Heart left ventricle (tissue), 13 donors: ENCODE results near the gene KHK.

Experiments used
- POLR2A ChIP-seq, 2 donors: fragments of 450-650 bp; IDR thresholded peaks; one replicate each; pipeline ENCODE4 v1.6.1; 2017; ENCODE audit warnings: antibody characterized with exemption in 2 of 2, mild to moderate bottlenecking in 2 of 2, moderate library complexity in 2 of 2
- TF ChIP-seq, protein P1 (sequence below), 12 donors: fragments of 200-600 bp; sonication (generic) in 4 of 12; IDR thresholded peaks; one replicate each; pipeline versions ENCODE4 v1.5.0 to v1.8.0; 2018 to 2022; ENCODE audit warnings: antibody characterized with exemption in 12 of 12, mild to moderate bottlenecking in 5 of 12
- donor health status: ischemic (EF 13 %, LVEDD 7.1; RV severe dilation, severe dysfunction).
- donor health status: DM: no; HTN: yes; CAD: no.
- donor health status: DM: no; HTN: no; CAD: no.
- donor health status: ischemic (EF 25% LVEDD 6.9; RV normal size, moderate dysfunction).
- donor health status: ischemic (EF 25% LVEDD 5.7; RV mildly dilated, moderate dysfunction).
- donor health status: ischemic (EF 35%, LVEDD 5.7; RV mildly dilated, moderate dysfunction).
- donor health status: nonischemic (EF 11% LVEDD 7.7; RV severe dilation, severe dysfunction).
- donor health status: DM: yes; HTN: yes; CAD: no.
- donor health status: PGD.
- donor health status: ischemic (EF 29% LVEDD 5.4; RV normal size, mild dysfunction).
- donor health status: nonischemic (EF 23%, LVEDD 6.1; RV moderate dilation, normal function).

DNA sequence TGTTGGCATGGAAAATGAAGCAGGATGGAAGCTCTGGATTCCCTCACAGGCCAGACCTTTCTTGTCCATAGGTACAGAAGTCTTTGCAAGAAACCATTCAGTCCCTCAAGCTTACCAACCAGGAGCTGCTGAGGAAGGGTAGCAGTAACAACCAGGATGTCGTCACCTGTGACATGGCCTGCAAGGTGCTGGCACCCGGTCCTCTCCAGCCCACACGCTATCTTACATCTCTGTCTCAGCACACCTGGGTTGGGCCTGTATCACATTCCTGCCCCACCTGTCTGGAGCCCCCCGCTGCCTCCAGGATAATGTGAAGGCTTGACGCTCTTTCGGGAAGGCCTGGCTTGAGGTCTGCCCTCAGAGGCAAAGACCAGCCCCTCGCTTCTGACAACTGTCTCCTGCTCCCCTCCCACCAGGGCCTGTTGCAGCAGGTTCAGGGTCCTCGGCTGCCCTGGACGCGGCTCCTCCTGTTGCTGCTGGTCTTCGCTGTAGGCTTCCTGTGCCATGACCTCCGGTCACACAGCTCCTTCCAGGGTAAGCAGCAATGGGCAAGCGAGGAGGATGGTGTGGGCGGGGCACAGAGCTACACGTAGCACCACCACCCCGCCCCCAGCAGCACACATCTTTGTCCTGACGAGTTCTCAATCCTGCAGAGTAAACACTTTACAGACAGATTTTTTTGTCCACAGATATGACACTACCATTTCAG lies 47.8 kb upstream of the KHK start:
- TF ChIP-seq POLR2A (IDR thresholded peaks at IDR 0.05), result no peak
- TF ChIP-seq, protein P1, sequence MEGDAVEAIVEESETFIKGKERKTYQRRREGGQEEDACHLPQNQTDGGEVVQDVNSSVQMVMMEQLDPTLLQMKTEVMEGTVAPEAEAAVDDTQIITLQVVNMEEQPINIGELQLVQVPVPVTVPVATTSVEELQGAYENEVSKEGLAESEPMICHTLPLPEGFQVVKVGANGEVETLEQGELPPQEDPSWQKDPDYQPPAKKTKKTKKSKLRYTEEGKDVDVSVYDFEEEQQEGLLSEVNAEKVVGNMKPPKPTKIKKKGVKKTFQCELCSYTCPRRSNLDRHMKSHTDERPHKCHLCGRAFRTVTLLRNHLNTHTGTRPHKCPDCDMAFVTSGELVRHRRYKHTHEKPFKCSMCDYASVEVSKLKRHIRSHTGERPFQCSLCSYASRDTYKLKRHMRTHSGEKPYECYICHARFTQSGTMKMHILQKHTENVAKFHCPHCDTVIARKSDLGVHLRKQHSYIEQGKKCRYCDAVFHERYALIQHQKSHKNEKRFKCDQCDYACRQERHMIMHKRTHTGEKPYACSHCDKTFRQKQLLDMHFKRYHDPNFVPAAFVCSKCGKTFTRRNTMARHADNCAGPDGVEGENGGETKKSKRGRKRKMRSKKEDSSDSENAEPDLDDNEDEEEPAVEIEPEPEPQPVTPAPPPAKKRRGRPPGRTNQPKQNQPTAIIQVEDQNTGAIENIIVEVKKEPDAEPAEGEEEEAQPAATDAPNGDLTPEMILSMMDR (IDR thresholded peaks at IDR 0.05), result no peak
